Measurements from ENCODE around the gene BBLN. TPM values are rescaled to one million over a fixed set of nuclear protein-coding genes. Genes with fewer than 3 reads are reported as not detected.

The BBLN gene
- polyA plus RNA-seq, 1 donor from 2014 or later: 330 TPM

DNA sequence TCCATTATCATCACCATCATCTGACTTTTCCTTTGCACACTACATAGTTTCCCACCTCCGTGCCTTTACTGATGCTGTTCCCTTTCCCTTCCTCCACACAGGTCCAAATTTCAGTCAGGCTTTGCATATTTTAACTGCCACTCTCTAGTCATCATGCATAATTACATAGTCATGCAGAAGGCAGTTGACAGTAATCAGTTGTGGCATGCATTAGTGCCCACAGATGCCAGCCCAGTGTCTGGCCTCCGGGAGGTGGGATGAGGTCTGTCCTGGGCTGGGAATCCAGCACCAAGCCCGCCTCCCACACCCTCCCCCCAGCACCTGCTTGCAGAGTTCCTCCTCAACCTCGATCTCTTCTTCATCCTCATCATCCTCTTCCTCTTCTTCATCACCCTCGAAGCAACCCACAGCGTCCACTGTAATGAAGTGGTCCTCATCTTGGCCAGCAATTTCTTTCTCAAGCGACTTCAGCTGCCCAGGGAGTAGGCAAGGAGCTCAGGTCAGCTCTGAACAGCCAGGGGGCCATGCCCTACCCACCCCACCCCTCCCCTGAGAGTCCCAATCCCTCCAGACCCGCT lies 8.8 kb downstream of the BBLN start:
- Histone ChIP-seq H3K4me2 (ENCODE audit: low read length) (no peak overlapping the region), H4K20me1 (ENCODE audit: insufficient read depth) (no peaks in the 10 kb centered on the region), H3K4me3 (ENCODE audit: low read length) (no peak overlapping the region), H3K9me3 (ENCODE audit: low read length) (no peaks in the 10 kb centered on the region), H3F3A (ENCODE audit: insufficient read depth, low read length, poor library complexity, severe bottlenecking) (no peaks in the 10 kb centered on the region), H3K27ac (ENCODE audit: low read length) (no peak overlapping the region), H3K36me3 (ENCODE audit: insufficient read depth, low read length) (no peaks in the 10 kb centered on the region), H2AFZ (ENCODE audit: low read depth, low read length) (no peak overlapping the region), H3K27me3 (ENCODE audit: insufficient read depth, low read depth, low read length) (no peaks in the 10 kb centered on the region), H3K9me2 (ENCODE audit: insufficient read depth, low read length) (no peaks in the 10 kb centered on the region), H3K9ac (ENCODE audit: low read length) (no peak overlapping the region), H3K79me2 (replicated peaks; ENCODE audit: insufficient read depth, low read length) (no peaks in the 10 kb centered on the region)
- no peak for TF ChIP-seq EZH2 (IDR thresholded peaks at IDR 0.05; ENCODE audit: borderline replicate concordance, insufficient read depth, low read length, poor library complexity, severe bottlenecking)
- TF ChIP-seq MXI1 (conservative IDR thresholded peaks at IDR 0.05; ENCODE audit: poor library complexity, severe bottlenecking): no peak
- no peak for TF ChIP-seq POLR2AphosphoS5 (IDR thresholded peaks at IDR 0.05)
- TF ChIP-seq REST (IDR thresholded peaks at IDR 0.05; ENCODE audit: borderline replicate concordance): no peak
- no peak for TF ChIP-seq CTCF (IDR thresholded peaks at IDR 0.05; ENCODE audit: poor library complexity, severe bottlenecking)
- TF ChIP-seq EP300 (conservative IDR thresholded peaks at IDR 0.05; ENCODE audit: poor library complexity, severe bottlenecking): no peak
- TF ChIP-seq RAD21 (conservative IDR thresholded peaks at IDR 0.05): no peak
- no peak for TF ChIP-seq TAF1 (IDR thresholded peaks at IDR 0.05; ENCODE audit: low read depth)
- TF ChIP-seq SMC3 (conservative IDR thresholded peaks at IDR 0.05; ENCODE audit: poor library complexity): no peak

DNA sequence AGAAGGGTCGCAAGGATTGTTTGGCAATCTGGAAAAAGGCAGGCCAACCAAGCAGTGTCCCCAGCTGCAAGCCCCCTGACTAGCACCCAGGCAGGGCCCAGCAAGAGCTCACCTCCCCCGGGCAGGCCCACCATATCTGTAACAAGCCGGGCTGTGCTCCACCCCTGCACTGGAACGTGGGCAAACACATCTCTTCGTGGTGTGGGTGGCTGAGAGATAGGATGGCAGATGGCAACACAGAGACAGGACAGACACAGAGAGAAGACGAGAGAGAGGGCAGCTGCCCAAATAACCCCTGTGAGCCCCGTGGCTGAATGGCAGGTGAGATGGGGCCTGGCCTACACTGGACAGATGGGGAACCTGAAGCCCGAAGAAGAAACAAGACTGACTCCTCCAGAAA lies 9.4 kb downstream of the BBLN start:
- Histone ChIP-seq H4K20me1 (ENCODE audit: insufficient read depth) (no peaks in the 10 kb centered on the region), H3K79me2 (replicated peaks; ENCODE audit: insufficient read depth, low read length) (no peaks in the 10 kb centered on the region), H3F3A (ENCODE audit: insufficient read depth, low read length, poor library complexity, severe bottlenecking) (no peaks in the 10 kb centered on the region), H3K9me3 (ENCODE audit: low read length) (no peaks in the 10 kb centered on the region), H2AFZ (ENCODE audit: low read depth, low read length) (no peak overlapping the region), H3K9me2 (ENCODE audit: insufficient read depth, low read length) (no peaks in the 10 kb centered on the region), H3K9ac (ENCODE audit: low read length) (no peak overlapping the region), H3K4me3 (ENCODE audit: low read length) (no peak overlapping the region), H3K27me3 (ENCODE audit: insufficient read depth, low read depth, low read length) (no peaks in the 10 kb centered on the region), H3K4me2 (ENCODE audit: low read length) (no peak overlapping the region), H3K27ac (ENCODE audit: low read length) (peak overlapping the region; percentile 16), H3K36me3 (ENCODE audit: insufficient read depth, low read length) (no peaks in the 10 kb centered on the region)
- TF ChIP-seq POLR2AphosphoS5 (IDR thresholded peaks at IDR 0.05) (no peak), SMC3 (conservative IDR thresholded peaks at IDR 0.05; ENCODE audit: poor library complexity) (no peak), CTCF (IDR thresholded peaks at IDR 0.05; ENCODE audit: poor library complexity, severe bottlenecking) (no peak), REST (IDR thresholded peaks at IDR 0.05; ENCODE audit: borderline replicate concordance) (no peak), MXI1 (conservative IDR thresholded peaks at IDR 0.05; ENCODE audit: poor library complexity, severe bottlenecking) (no peak), EP300 (conservative IDR thresholded peaks at IDR 0.05; ENCODE audit: poor library complexity, severe bottlenecking) (no peak), EZH2 (IDR thresholded peaks at IDR 0.05; ENCODE audit: borderline replicate concordance, insufficient read depth, low read length, poor library complexity, severe bottlenecking) (no peak), RAD21 (conservative IDR thresholded peaks at IDR 0.05) (no peak), TAF1 (IDR thresholded peaks at IDR 0.05; ENCODE audit: low read depth) (no peak)

Measured in neural cell (in vitro differentiated cells).